ENCODE results near the gene TLX2.

- TF ChIP-seq, protein P1, sequence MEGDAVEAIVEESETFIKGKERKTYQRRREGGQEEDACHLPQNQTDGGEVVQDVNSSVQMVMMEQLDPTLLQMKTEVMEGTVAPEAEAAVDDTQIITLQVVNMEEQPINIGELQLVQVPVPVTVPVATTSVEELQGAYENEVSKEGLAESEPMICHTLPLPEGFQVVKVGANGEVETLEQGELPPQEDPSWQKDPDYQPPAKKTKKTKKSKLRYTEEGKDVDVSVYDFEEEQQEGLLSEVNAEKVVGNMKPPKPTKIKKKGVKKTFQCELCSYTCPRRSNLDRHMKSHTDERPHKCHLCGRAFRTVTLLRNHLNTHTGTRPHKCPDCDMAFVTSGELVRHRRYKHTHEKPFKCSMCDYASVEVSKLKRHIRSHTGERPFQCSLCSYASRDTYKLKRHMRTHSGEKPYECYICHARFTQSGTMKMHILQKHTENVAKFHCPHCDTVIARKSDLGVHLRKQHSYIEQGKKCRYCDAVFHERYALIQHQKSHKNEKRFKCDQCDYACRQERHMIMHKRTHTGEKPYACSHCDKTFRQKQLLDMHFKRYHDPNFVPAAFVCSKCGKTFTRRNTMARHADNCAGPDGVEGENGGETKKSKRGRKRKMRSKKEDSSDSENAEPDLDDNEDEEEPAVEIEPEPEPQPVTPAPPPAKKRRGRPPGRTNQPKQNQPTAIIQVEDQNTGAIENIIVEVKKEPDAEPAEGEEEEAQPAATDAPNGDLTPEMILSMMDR (IDR thresholded peaks at IDR 0.05; ENCODE audit: low read length) = no peak
- TF ChIP-seq EZH2 (IDR thresholded peaks at IDR 0.05; ENCODE audit: borderline replicate concordance, low read length) = no peak
Observed at GRCh38 chr2:74534411-74534810, 20.2 kb downstream of the TLX2 start.
